Transverse colon (tissue), 4 donors: ENCODE measurements around the gene LRRC49. TPM values are rescaled to one million over a fixed set of nuclear protein-coding genes. Genes with fewer than 3 reads are reported as not detected.

Source experiments
- DNase-seq: peaks from one replicate; pipeline ENCODE4 v3.0.0-alpha.2; 2019
- H3K27ac ChIP-seq, 4 donors: fragments of 200-600 bp; sonication (generic); 2 replicates each; pipeline ENCODE4 v1.5.1; 2016 to 2018; ENCODE audit warnings: inconsistent platforms in 4 of 4
- H3K27me3 ChIP-seq: fragments of 200-600 bp; sonication (generic); 2 replicates; pipeline ENCODE4 v1.5.1; 2017; ENCODE audit warnings: inconsistent platforms
- H3K36me3 ChIP-seq, 4 donors: fragments of 200-600 bp; sonication (generic); 2 replicates each; pipeline ENCODE4 v1.5.1; 2017 to 2019; ENCODE audit warnings: inconsistent platforms in 4 of 4
- H3K4me1 ChIP-seq, 4 donors: fragments of 200-600 bp; sonication (generic); 2 replicates each; pipeline ENCODE4 v1.5.1; 2017 to 2020; ENCODE audit warnings: inconsistent platforms in 4 of 4
- H3K4me3 ChIP-seq, 4 donors: fragments of 200-600 bp; sonication (generic); 1 replicate in 1 of 4; 2 replicates in 3 of 4; pipeline versions ENCODE4 v1.5.1 to v1.6.1; 2017 to 2019; ENCODE audit warnings: inconsistent platforms in 4 of 4
- H3K9me3 ChIP-seq, 2 donors: fragments of 200-600 bp; sonication (generic); 2 replicates each; pipeline ENCODE4 v1.5.1; 2017 to 2019; ENCODE audit warnings: inconsistent platforms in 2 of 2
- EP300 ChIP-seq: sonication (generic); formaldehyde crosslinking; IDR thresholded peaks from one replicate; pipeline ENCODE4 v1.6.1; 2017; ENCODE audit warnings: antibody characterized with exemption, low read depth
- POLR2A ChIP-seq: fragments of 450-650 bp; IDR thresholded peaks from one replicate; pipeline ENCODE4 v1.6.1; 2016; ENCODE audit warnings: antibody characterized with exemption, mild to moderate bottlenecking, moderate library complexity
- POLR2AphosphoS5 ChIP-seq, 3 donors: sonication (generic); formaldehyde crosslinking; IDR thresholded peaks; one replicate each; pipeline ENCODE4 v1.6.1; 2016; ENCODE audit warnings: antibody characterized with exemption in 3 of 3
- WGBS, 2 donors: methylation state at CpG; one replicate each; pipeline ENCODE4 v1.1.5; 2018; ENCODE audit warnings: low coverage in 1 of 2; 5-methylcytosine and 5-hydroxymethylcytosine counted together
- in situ Hi-C, 4 donors: fragments of 200-750 bp; cut with MboI; loops; one replicate each; pipeline versions ENCODE4 v1.15.0 to v1.15.1; 2017; ENCODE audit warnings: low sequenced_read_pairs in 3 of 4, low pct_ligation_motif_present in 1 of 4, low pct_unique_long_range_greater_than_20kb in 1 of 4
- intact Hi-C: fragments of 100-400 bp; cut with DNase I; formaldehyde crosslinking; loops from one replicate; pipeline ENCODE4 v1.15.1; 2023; ENCODE audit warnings: low total_unique reads
- total RNA-seq, 4 donors: library from RNA; depleted of rRNA; stranded (reverse); fragments of >200 nt; gene quantifications; one replicate each; pipeline ENCODE4 v1.1.0, GENCODE V29; 2016
- TF ChIP-seq, protein P1 (sequence below), 5 experiments: fragments of 200-600 bp in 3 of 5; fragments of 450-650 bp in 2 of 5; sonication (generic) in 3 of 5; IDR thresholded peaks; 1 replicate in 2 of 5; 2 replicates in 3 of 5; pipeline ENCODE4 v1.5.1; 2016 to 2017; ENCODE audit warnings: antibody characterized with exemption in 5 of 5, inconsistent platforms in 3 of 5, mild to moderate bottlenecking in 2 of 5, moderate library complexity in 1 of 5

LRRC49 gene
- total RNA-seq, 4 donors from 2014 or later = 2.2 to 5.2 (median 4.8) TPM; not detected in 1

- in situ Hi-C loops (loop anchor here in 3 of 4 donors (25.0 kb wide), 1 partner anchor 427 kb away; no protein-coding TSS in a partner anchor), intact Hi-C loops (loop anchor here (5.0 kb wide), 1 partner anchor 437 kb away; no protein-coding TSS in a partner anchor)
- no peak overlapping the region for H3K27ac ChIP-seq
These were observed 117.8 kb downstream of the LRRC49 start for GRCh38 chr15:71010472-71010871.

GRCh38 chr15:71010997-71011396 is 118.4 kb downstream of the LRRC49 start:
- WGBS, 2 donors = 75 to 88% methylated on average over 1 to 2 of the region's 2 CpGs
- H3K27ac ChIP-seq = no peak overlapping the region

More at GRCh38 chr15:71010472-71010871, 117.8 kb downstream of the LRRC49 start:
- TF ChIP-seq POLR2A (no peak), POLR2AphosphoS5 (IDR thresholded peaks at IDR 0.05) (no peak), EP300 (no peak)
- TF ChIP-seq, protein P1, sequence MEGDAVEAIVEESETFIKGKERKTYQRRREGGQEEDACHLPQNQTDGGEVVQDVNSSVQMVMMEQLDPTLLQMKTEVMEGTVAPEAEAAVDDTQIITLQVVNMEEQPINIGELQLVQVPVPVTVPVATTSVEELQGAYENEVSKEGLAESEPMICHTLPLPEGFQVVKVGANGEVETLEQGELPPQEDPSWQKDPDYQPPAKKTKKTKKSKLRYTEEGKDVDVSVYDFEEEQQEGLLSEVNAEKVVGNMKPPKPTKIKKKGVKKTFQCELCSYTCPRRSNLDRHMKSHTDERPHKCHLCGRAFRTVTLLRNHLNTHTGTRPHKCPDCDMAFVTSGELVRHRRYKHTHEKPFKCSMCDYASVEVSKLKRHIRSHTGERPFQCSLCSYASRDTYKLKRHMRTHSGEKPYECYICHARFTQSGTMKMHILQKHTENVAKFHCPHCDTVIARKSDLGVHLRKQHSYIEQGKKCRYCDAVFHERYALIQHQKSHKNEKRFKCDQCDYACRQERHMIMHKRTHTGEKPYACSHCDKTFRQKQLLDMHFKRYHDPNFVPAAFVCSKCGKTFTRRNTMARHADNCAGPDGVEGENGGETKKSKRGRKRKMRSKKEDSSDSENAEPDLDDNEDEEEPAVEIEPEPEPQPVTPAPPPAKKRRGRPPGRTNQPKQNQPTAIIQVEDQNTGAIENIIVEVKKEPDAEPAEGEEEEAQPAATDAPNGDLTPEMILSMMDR (IDR thresholded peaks at IDR 0.05) = no peak
- Histone ChIP-seq H3K27me3 (no peaks in the 10 kb centered on the region), H3K36me3 (no peaks in the 10 kb centered on the region), H3K4me1 (no peaks in the 10 kb centered on the region), H3K9me3 (no peaks in the 10 kb centered on the region), H3K4me3 (no peak overlapping the region)
- DNase-seq = no peak

DNA sequence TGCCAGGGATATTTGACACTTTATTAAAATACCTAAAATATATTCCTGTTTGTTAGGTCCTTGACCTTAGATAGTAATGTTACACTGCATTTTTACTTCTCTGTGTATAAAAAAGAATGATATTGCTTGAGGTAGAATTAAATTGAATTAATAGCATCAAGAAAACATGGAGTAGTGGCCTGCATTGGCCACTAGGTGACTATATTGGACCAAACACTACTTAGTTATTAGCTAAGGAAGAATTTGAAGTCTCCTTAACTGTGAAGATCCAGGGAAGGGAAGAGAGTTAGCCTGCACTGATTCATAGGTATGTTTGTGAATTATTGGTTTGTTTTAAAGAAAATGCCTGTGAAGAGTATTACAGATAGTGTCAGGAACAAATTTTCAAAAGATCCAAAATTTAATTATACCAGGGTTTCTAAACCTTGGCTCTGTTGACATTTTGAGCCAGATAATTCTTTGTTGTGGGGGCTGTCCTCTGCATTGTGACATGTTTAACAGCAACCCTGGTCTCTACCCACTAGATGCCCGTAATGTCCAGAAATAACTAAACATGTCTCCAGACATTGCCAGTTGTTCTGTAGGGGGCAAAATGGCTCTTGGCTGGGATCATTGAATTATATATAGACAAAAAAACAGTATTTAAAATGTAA is 119.0 kb downstream of the LRRC49 start:
- intact Hi-C loops = loop anchor here (5.0 kb wide), 1 partner anchor 436 kb away; no protein-coding TSS in a partner anchor
- Histone ChIP-seq H3K4me3 (no peak overlapping the region), H3K9me3 (no peaks in the 10 kb centered on the region), H3K4me1 (no peaks in the 10 kb centered on the region), H3K27me3 (no peaks in the 10 kb centered on the region), H3K36me3 (no peaks in the 10 kb centered on the region), H3K27ac (no peak overlapping the region)
- no peak for TF ChIP-seq POLR2AphosphoS5 (IDR thresholded peaks at IDR 0.05)
- TF ChIP-seq, protein P1 (IDR thresholded peaks at IDR 0.05) = peak; percentile 55 to 74 (median 67)
- DNase-seq = peak; percentile 10
- in situ Hi-C loops = loop anchor here in 3 of 4 donors (25.0 kb wide), 1 partner anchor 426 kb away; no protein-coding TSS in a partner anchor
- WGBS, 2 donors = 57 to 80% methylated on average over 1 of the region's 1 CpG

More at GRCh38 chr15:71010997-71011396, 118.4 kb downstream of the LRRC49 start:
- H3K9me3 ChIP-seq = no peaks in the 10 kb centered on the region
- H3K4me3 ChIP-seq = no peak overlapping the region
- intact Hi-C loops (loop anchor here (5.0 kb wide), 1 partner anchor 436 kb away; no protein-coding TSS in a partner anchor), in situ Hi-C loops (loop anchor here in 3 of 4 donors (25.0 kb wide), 1 partner anchor 426 kb away; no protein-coding TSS in a partner anchor)
- H3K27me3 ChIP-seq = no peaks in the 10 kb centered on the region
- DNase-seq = no peak
- H3K4me1 ChIP-seq = no peaks in the 10 kb centered on the region
- no peaks in the 10 kb centered on the region for H3K36me3 ChIP-seq
- no peak for TF ChIP-seq POLR2AphosphoS5 (IDR thresholded peaks at IDR 0.05)
- TF ChIP-seq POLR2A = no peak
- TF ChIP-seq, protein P1 (IDR thresholded peaks at IDR 0.05) = no peak
- no peak for TF ChIP-seq EP300

DNA sequence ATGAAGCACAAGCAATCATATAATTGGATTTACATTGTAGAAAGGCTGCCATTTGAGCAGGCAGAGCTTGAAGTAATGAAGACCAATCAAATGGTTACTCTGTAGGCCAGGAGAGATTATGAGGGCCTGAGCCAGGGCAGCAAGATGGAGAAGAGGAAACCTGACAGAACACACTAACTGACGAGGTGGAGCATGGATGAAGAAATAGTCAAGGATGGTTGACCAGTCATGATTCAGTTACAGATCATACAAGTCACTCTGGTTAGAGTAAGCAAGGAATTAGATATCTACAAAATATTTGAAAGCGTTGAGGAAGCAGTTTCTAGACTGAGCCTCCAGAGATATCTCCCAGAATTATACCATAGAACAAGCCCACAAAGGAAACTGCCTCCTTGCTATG is 120.8 kb downstream of the LRRC49 start:
- DNase-seq = no peak
- Histone ChIP-seq H3K9me3 (no peaks in the 10 kb centered on the region), H3K27ac (no peak overlapping the region), H3K36me3 (no peaks in the 10 kb centered on the region), H3K4me3 (no peak overlapping the region), H3K4me1 (no peaks in the 10 kb centered on the region), H3K27me3 (no peaks in the 10 kb centered on the region)
- intact Hi-C loops (loop anchor here (5.0 kb wide), 1 partner anchor 434 kb away; no protein-coding TSS in a partner anchor), in situ Hi-C loops (loop anchor here in 3 of 4 donors (25.0 kb wide), 1 partner anchor 424 kb away; no protein-coding TSS in a partner anchor)
- WGBS, 2 donors = 89% methylated on average over 2 of the region's 2 CpGs; no CpG with 5 or more reads in 1 of the 2 donors
- no peak for TF ChIP-seq POLR2AphosphoS5 (IDR thresholded peaks at IDR 0.05)
- TF ChIP-seq EP300 = no peak
- TF ChIP-seq, protein P1 (IDR thresholded peaks at IDR 0.05) = no peak
- no peak for TF ChIP-seq POLR2A
